Hepatocyte (in vitro differentiated cells): ENCODE measurements around the gene RAB26. TPM values are rescaled to one million over a fixed set of nuclear protein-coding genes. Genes with fewer than 3 reads are reported as not detected.

Experiments
- DNase-seq: peaks from one replicate; pipeline ENCODE4 v3.0.0-alpha.2; 2016; ENCODE audit warnings: low spot score
- H2AFZ ChIP-seq: fragments of 200-600 bp; sonication (generic); 2 replicates; pipeline ENCODE4 v1.6.0; 2016; ENCODE audit warnings: antibody characterized with exemption, mild to moderate bottlenecking
- H3K27ac ChIP-seq: fragments of 200-600 bp; sonication (generic); 2 replicates; pipeline ENCODE4 v1.5.1; 2016; ENCODE audit warnings: mild to moderate bottlenecking
- H3K27me3 ChIP-seq: fragments of 200-600 bp; sonication (generic); 2 replicates; pipeline ENCODE4 v1.6.1; 2016
- H3K36me3 ChIP-seq: fragments of 200-600 bp; sonication (generic); replicated peaks from 2 replicates; pipeline ENCODE4 v1.5.1; 2016; ENCODE audit warnings: low read depth; ENCODE audit not compliant: insufficient read depth
- H3K4me1 ChIP-seq: fragments of 200-600 bp; sonication (generic); 2 replicates; pipeline ENCODE4 v1.5.1; 2016; ENCODE audit warnings: mild to moderate bottlenecking, moderate library complexity; ENCODE audit not compliant: insufficient read depth
- H3K4me2 ChIP-seq: fragments of 200-600 bp; sonication (generic); 2 replicates; pipeline ENCODE4 v1.6.0; 2016
- H3K4me3 ChIP-seq: fragments of 200-600 bp; sonication (generic); 2 replicates; pipeline ENCODE4 v1.5.1; 2016; ENCODE audit warnings: mild to moderate bottlenecking
- H3K79me2 ChIP-seq: fragments of 200-600 bp; sonication (generic); 2 replicates; pipeline ENCODE4 v1.6.0; 2017; ENCODE audit warnings: mild to moderate bottlenecking
- H3K9me2 ChIP-seq: fragments of 200-600 bp; sonication (generic); replicated peaks from 2 replicates; pipeline ENCODE4 v1.6.0; 2017; ENCODE audit warnings: mild to moderate bottlenecking; ENCODE audit not compliant: insufficient read depth
- H3K9me3 ChIP-seq: fragments of 200-600 bp; sonication (generic); 2 replicates; pipeline ENCODE4 v1.5.1; 2016; ENCODE audit warnings: low read depth, mild to moderate bottlenecking
- H4K20me1 ChIP-seq: fragments of 200-600 bp; sonication (generic); 2 replicates; pipeline ENCODE4 v1.6.0; 2016; ENCODE audit warnings: mild to moderate bottlenecking; ENCODE audit not compliant: insufficient read depth, poor library complexity, severe bottlenecking
- CTCF ChIP-seq: fragments of 200-600 bp; sonication (generic); IDR thresholded peaks from 2 replicates; pipeline ENCODE4 v1.5.1; 2016; ENCODE audit warnings: antibody characterized with exemption, mild to moderate bottlenecking; ENCODE audit not compliant: poor library complexity
- EZH2 ChIP-seq: fragments of 200-600 bp; sonication (generic); IDR thresholded peaks from 2 replicates; pipeline ENCODE4 v1.6.1; 2016; ENCODE audit warnings: antibody characterized with exemption, mild to moderate bottlenecking, borderline replicate concordance
- EZH2phosphoT487 ChIP-seq: fragments of 200-600 bp; sonication (generic); IDR thresholded peaks from one replicate; pipeline ENCODE4 v1.6.1; 2018; ENCODE audit warnings: antibody characterized with exemption, mild to moderate bottlenecking, low read depth, moderate library complexity; ENCODE audit not compliant: unreplicated experiment, severe bottlenecking
- WGBS: methylation state at CpG from one replicate; pipeline ENCODE4 v1.1.6; 2016; ENCODE audit warnings: low lambda C conversion rate; ENCODE audit errors: missing lambda C conversion rate; 5-methylcytosine and 5-hydroxymethylcytosine counted together
- polyA plus RNA-seq: library from polyadenylated mRNA; unstranded; fragments of >200 nt; fragmentation: Nextera tagmentation; extraction: Ambion mirVana; gene quantifications from 2 replicates; pipeline ENCODE4 v1.2.1, GENCODE V29; 2016
- total RNA-seq: library from RNA; depleted of rRNA; stranded (reverse); fragments of >200 nt; gene quantifications from 2 replicates; pipeline ENCODE4 v1.2.3, GENCODE V29; 2014

Gene RAB26
- total and polyA plus RNA-seq, 2 experiments from 2014 or later = 8.3 to 15.0 TPM

DNA sequence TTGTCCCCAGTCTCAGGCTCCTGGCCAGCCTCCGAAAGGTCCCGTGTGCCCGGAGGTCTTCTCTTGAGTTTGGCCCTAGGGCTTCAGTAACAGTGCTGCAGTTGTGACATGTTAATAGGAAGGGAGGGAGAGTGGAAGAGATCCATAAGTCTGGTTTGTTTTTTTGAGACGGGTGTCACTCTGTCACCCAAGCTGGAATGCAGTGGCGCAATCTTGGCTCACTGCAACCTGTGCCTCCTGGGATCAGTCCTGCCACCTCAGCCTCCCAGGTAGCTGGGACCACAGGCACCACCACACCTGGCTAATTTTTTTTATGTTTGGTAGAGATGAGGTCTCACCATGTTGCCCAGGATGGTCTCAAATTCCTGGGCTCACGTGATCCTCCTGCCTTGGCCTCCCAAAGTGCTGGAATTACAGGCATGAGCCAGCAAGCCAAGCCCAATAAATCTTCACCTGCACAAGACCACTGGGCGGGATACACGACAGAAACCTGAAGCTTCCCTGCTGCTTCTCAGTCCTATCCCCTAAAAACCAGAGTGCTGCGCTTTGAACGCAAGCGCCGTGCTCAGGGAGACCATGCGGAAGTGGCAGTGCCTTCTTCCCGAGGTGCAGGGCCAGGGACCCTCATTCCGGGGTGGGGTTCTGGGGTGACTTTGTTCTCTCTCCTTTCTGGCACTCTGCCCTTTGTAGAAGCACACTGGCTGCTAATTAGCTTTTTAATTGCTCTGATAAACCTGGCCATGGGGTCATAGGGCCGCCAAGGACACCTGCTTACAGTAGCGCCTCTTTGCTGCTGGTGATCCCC lies 18.0 kb downstream of the RAB26 start:
- no peak for TF ChIP-seq CTCF
- TF ChIP-seq EZH2 = no peak
- no peak for TF ChIP-seq EZH2phosphoT487
- Histone ChIP-seq H3K4me1 (peaks cover 21% of the 10 kb centered on the region), H4K20me1 (no peaks in the 10 kb centered on the region), H3K27me3 (no peaks in the 10 kb centered on the region), H3K4me3 (no peak overlapping the region), H3K79me2 (peaks cover 27% of the 10 kb centered on the region), H3K27ac (no peak overlapping the region), H3K4me2 (no peak overlapping the region), H2AFZ (no peak overlapping the region), H3K9me2 (no peaks in the 10 kb centered on the region), H3K36me3 (no peaks in the 10 kb centered on the region), H3K9me3 (no peaks in the 10 kb centered on the region)
- DNase-seq = no peak
- 94% methylated on average over 17 of the region's 17 CpGs for WGBS

DNA sequence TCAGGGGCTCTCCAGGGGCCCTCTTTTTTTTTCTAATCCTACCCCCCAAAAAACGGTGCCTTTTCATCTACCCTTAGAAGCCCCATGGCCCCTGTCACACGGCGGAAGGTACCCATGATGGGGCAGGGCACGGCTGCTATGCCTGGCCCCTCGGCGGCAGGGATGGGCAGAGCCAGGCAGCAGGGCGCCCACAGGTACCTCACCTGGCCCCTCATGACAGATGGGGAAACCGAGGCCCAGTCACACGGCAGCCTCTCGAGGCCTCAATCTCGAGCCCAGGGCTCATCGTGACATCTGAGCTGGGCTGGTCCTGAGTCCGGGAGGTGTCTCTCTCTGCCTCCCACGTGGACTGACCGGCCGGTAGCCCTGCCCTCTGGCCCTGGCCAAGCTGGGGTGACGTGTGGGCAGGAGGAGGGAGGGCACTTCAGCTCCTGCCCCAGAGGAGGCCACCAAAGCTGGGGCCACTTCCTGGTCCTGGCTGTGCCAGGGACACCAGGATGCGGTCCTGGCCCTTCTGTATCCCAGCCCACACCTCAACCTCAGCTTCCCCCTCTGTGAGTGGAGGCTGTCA lies 18.7 kb downstream of the RAB26 start:
- H3K27ac ChIP-seq = no peak overlapping the region
- no peak overlapping the region for H2AFZ ChIP-seq
- no peaks in the 10 kb centered on the region for H3K36me3 ChIP-seq
- H4K20me1 ChIP-seq = no peaks in the 10 kb centered on the region
- H3K9me3 ChIP-seq = no peaks in the 10 kb centered on the region
- H3K4me1 ChIP-seq = peaks cover 14% of the 10 kb centered on the region
- H3K4me3 ChIP-seq = no peak overlapping the region
- TF ChIP-seq EZH2 (no peak), CTCF (no peak), EZH2phosphoT487 (no peak)
- no peaks in the 10 kb centered on the region for H3K27me3 ChIP-seq
- DNase-seq = no peak
- H3K4me2 ChIP-seq = no peak overlapping the region
- H3K9me2 ChIP-seq = no peaks in the 10 kb centered on the region
- H3K79me2 ChIP-seq = peaks cover 20% of the 10 kb centered on the region
- WGBS = 95% methylated on average over 18 of the region's 18 CpGs

DNA sequence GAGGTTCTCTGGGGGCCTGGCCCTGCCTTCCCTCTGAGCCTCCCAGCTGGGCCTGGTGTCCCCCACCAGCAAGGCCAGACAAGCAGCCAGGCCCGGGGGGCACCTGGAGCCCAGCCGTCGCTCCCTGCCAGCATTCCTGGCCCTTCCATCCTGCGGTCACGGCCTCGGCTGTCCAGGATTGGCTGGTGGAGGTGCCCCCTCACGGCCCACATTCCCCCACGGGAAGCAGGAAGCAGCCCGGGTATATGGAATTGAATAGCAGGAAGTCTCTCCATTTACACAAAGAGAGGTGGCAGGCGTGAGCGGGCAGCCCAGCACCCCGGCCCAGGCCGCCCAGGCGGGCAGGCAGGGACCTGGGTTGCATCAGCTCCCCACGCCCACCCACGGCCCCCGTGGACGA lies 21.7 kb downstream of the RAB26 start:
- no peak overlapping the region for H2AFZ ChIP-seq
- no peaks in the 10 kb centered on the region for H3K79me2 ChIP-seq
- H4K20me1 ChIP-seq = no peaks in the 10 kb centered on the region
- H3K4me2 ChIP-seq = no peak overlapping the region
- WGBS = 95% methylated on average over 18 of the region's 18 CpGs
- no peaks in the 10 kb centered on the region for H3K4me1 ChIP-seq
- TF ChIP-seq EZH2 (no peak), EZH2phosphoT487 (no peak), CTCF (no peak)
- no peak overlapping the region for H3K27ac ChIP-seq
- H3K27me3 ChIP-seq = no peaks in the 10 kb centered on the region
- no peaks in the 10 kb centered on the region for H3K9me2 ChIP-seq
- no peak overlapping the region for H3K4me3 ChIP-seq
- no peaks in the 10 kb centered on the region for H3K9me3 ChIP-seq
- no peak for DNase-seq
- no peaks in the 10 kb centered on the region for H3K36me3 ChIP-seq
